Suppressor macrophage treated with lipopolysaccharide for 4 hours (primary cell): ENCODE results near the gene PCK1.

Experiments
- DNase-seq: peaks from one replicate; pipeline ENCODE4 v3.0.0-alpha.2; 2020

Gene PCK1

DNA sequence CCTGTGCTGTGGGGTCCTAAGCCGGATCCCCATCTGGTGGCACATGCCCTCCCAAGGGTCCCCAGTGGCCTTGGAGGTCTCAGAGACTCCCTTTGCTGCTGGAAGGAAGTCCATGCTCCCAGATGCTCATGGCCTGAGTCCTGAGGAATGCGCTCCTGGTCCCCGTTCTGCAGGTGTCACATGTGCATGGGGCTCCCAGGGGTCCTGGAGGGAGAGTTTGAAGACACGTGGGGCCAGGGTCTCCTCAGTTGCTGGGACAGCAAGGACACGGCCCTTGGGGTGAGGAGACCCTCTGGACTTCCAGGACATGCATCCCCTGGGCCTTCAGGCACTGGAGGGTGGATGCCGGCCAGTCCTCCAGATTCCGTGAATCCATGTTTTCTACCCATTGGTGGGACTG lies 47.6 kb downstream of the PCK1 start:
- DNase-seq, result no peak

GRCh38 chr20:57609086-57609841 lies 48.4 kb downstream of the PCK1 start:
- no peak for DNase-seq

DNA sequence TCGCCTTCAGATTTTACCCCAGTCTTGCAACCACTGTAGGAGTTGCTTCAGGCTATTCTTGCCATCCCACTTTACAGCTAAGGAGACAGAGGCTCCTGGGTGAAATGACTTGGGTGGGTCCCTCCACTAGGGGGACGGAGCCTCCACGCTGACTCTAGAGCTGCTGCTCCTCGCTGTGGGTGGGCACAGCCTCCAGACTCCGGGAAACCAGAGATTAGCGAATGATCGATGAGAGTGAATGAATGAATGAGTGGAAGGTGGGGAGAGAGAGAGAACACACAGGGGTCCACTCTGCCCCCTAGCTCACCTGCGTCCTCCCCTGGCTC lies 48.9 kb downstream of the PCK1 start:
- DNase-seq, result no peak

DNA sequence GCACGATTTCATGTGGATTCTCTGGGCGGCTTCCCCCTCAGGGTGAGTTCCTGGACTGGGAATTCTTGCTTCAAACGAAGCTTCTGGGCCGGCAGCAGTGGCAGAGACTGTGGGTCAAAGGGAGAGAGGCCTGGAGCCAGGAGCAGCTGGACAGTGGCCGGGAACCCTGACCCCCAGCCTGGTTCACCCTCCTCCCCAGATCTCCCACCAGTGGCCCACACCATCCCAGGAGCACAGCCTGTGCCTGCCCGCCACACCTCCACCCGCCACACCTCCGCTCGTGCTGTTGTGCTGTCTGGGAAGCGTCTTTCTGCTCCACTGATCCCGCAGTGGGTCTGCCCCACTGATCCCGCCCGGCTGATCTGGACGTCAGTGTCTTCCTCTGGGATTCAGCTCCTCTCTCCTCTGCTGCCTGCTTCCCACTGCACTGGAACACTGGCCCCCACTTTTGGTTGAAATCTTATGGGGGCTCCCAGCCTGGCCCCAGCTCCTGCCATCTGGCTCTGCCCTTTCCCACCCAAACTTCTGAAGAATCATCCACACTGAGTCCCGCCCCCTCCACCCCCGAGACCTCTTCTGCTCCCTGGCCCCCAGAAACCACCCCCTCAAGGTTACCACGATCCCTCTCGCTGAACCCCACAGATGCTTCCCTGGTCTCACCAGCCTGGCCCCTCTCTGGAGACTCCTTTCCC lies 49.5 kb downstream of the PCK1 start:
- DNase-seq, result no peak

DNA sequence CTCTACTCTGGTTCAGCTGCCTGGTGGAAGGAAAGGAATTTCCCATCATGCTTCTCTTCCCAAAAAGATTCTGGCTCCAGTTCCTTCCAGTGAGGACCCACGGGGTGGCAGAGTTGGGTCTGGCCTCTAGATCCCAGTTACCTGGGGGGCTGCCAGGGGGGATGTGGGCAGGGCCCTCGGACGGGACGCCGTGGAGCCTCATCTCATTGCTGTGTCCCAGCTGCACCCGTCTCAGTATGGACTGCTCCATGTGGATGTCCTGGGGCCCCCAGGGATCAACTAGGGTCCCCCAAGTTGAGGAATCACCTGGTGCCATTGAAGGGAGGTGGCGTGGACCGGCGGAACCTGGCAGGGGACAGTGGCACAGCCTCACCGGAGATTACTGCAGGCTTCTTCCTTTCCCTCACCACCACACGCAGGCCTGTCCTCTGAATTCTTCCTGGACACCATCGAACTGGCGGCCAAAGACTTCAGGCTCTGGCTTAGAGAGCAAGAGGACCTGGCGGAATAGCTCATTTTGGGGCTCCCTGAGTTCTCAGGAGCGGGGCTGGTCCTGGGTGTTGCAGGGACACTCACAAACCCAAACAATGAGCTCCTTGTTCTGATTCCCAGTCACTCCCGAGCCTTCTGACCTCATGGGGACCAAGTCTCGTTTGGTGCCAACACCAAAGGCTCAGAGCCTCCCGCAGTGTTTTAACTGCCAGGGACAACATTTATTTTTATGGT lies 50.8 kb downstream of the PCK1 start:
- no peak for DNase-seq

- DNase-seq, result no peak
These were observed 51.5 kb downstream of the PCK1 start for GRCh38 chr20:57612436-57612835.

DNA sequence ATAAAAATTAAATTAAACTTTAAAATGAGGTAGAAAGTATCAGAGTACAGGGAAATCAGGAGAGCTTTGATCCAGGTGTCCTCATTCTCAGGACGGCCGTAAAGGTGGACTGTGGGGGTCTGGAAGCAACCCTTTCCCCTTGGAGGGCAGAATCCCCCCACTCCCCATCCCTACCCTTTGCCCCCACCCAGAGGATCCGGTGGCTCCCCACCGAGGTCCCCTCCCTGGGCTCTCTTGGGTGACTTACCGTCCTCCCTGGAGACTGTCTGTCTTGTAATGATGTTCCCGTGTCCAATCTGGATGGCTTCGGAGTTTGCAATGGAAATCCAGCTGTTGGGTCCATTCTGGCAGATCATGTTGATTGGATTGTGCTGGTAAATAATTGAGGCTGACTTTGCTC lies 52.0 kb downstream of the PCK1 start:
- no peak for DNase-seq

DNA sequence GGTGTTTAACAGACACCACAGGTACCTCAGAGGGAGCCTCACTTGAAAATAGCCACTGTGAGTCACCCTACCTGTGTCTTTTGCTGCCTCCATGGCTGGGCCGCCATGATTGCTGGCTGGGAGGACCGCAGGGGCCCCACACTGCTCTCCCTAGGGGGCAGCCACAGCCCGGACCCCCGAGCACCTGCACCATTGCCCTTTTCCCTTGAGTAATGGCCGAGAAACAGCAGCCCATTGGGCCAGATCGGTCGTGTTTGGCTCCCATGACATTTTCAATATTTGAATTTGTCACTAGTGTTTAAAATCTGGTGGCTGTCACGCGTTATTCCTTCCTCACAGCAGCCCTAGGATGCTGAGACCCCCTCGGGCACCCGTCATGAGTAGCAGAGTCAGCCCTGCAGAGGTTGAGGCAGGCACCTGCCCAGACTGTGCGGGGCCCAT lies 52.6 kb downstream of the PCK1 start:
- no peak for DNase-seq

- DNase-seq, result no peak
These were observed 53.9 kb downstream of the PCK1 start for GRCh38 chr20:57614490-57615444.

DNA sequence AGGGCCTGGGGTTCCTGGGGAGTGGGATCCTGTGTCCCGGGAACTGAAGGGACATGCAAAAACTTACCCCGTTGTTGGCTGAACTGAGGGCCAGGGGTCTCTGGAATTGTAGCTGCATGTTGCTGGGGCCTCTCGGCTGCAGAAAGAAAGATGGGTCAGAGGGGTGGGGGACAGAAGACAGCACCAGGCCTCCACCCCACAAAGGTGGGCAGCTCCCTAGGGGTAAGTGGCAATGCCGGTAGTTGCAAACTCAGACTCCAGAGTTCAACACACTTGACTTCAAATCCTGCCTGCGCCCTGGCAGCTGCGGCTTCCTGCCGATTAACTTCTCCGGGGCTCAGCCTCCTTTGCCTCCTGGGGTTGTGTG lies 54.5 kb downstream of the PCK1 start:
- no peak for DNase-seq

DNA sequence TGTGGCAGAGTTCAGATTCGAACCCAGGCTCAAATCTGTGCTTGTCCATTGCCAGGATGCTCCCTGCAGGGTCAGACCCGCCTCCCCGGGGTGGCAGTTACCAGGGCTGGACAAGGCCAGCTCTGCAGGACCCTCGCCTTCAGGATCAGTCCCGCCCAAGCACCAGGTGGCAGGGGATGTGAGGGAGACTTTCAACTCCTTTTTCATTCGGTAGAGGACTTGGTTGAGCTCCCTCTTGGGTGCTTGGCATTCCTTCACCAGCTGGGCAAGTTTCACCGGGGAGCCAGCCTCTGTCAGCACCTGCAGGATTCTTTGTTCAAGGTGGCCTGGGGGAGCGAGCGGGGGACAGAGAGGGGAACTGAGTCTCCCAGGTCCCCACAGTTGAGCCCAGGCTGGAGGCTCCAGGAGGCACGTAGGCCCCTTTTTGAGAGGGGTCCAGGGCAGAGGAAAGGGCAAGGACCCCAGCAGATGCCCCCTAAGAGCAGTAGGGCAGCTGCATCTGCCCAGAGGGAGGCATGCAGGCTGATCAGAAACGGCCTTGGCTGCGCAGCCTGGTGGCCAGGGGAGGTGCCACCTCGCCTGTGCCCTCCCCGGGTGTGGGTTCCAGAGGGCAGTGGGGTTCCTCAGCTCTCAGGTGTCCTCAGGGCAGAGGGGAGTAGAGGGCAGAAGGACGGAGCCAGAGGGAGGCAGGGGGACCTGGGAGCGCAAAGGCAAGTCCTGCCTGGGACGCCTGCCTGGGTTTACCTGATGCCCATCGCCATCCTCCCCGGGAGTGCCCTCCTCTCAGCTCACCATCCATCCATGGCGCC lies 55.4 kb downstream of the PCK1 start:
- no peak for DNase-seq

DNA sequence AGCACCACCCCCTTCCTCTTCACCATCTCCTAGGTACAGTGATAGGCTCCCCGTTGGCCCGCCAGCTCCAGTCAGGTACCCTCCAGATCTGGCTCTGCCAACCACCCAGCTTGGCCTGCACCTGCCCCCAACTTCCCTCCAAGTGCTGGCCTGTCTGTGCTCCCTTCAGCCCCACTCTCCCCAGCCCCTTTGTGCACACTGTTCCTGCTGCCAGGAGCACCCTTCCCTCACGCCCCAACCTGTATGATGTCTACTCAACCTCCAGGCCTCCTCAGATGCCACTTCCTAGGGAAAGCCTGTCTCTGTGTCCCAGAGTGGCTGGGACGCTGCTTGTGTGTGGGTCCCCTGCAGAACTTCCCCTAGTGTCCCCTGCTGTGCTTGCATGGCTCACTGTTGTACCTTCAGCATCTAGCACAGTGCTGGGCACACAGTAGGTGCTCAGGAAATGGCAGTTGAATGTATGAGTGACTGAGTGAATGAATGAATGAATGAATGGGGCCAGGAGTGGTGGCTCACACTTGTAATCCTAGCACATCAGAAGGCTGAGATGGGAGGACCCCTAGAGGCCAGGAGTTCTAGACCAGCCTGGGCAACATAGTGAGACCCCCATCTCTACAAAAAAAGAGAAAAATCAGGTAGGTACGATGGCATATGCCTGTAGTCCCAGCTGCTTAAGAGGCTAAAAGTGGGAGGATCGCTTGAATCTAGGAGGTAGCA lies 56.3 kb downstream of the PCK1 start:
- no peak for DNase-seq
